Left ventricle myocardium inferior (tissue), 1 donor: ENCODE results near the gene CBX4. TPM values are rescaled to one million over a fixed set of nuclear protein-coding genes. Genes with fewer than 3 reads are reported as not detected.

Source experiments
- DNase-seq: peaks from one replicate; pipeline ENCODE4 v3.0.0-alpha.2; 2020
- H3K27ac ChIP-seq: fragments of 200-600 bp; replicated peaks from 2 replicates; pipeline ENCODE4 v1.8.0; 2021
- H3K27me3 ChIP-seq: fragments of 200-600 bp; 2 replicates; pipeline ENCODE4 v1.8.0; 2021; ENCODE audit warnings: low read depth
- H3K36me3 ChIP-seq: fragments of 200-600 bp; 2 replicates; pipeline ENCODE4 v1.8.0; 2021
- H3K4me1 ChIP-seq: fragments of 200-600 bp; 2 replicates; pipeline ENCODE4 v1.8.0; 2021
- H3K4me3 ChIP-seq: fragments of 200-600 bp; 2 replicates; pipeline ENCODE4 v1.8.0; 2021; ENCODE audit warnings: mild to moderate bottlenecking, moderate library complexity
- H3K9me3 ChIP-seq: fragments of 200-600 bp; replicated peaks from 2 replicates; pipeline ENCODE4 v1.8.0; 2021
- intact Hi-C: fragments of 100-400 bp; cut with micrococcal nuclease; formaldehyde crosslinking; loops from one replicate; pipeline ENCODE4 v1.11.0; 2022
- total RNA-seq: library from RNA; stranded (reverse); fragmentation: NEBNext Ultra II Directional; extraction: Animal tissue kit (Norgen Biotek cat#: 25700); gene quantifications from one replicate; pipeline ENCODE4 v1.2.1, GENCODE V29; 2021
- TF ChIP-seq, protein P1 (sequence below): fragments of 200-600 bp; IDR thresholded peaks from 2 replicates; pipeline ENCODE4 v1.8.0; 2021; ENCODE audit warnings: antibody characterized with exemption, mild to moderate bottlenecking, borderline replicate concordance
- donor health status: DM: no; HTN: yes; CAD: no; lungs with severe emphysema.

Gene CBX4
- total RNA-seq, 1 donor from 2014 or later, result 28.7 TPM

- DNase-seq, result no peak
- Histone ChIP-seq H3K36me3 (no peaks in the 10 kb centered on the region), H3K4me1 (peaks cover 30% of the 10 kb centered on the region), H3K27ac (no peak overlapping the region), H3K4me3 (no peak overlapping the region), H3K9me3 (no peaks in the 10 kb centered on the region), H3K27me3 (peaks cover 8% of the 10 kb centered on the region)
- intact Hi-C loops, result no loop called here
- TF ChIP-seq, protein P1, sequence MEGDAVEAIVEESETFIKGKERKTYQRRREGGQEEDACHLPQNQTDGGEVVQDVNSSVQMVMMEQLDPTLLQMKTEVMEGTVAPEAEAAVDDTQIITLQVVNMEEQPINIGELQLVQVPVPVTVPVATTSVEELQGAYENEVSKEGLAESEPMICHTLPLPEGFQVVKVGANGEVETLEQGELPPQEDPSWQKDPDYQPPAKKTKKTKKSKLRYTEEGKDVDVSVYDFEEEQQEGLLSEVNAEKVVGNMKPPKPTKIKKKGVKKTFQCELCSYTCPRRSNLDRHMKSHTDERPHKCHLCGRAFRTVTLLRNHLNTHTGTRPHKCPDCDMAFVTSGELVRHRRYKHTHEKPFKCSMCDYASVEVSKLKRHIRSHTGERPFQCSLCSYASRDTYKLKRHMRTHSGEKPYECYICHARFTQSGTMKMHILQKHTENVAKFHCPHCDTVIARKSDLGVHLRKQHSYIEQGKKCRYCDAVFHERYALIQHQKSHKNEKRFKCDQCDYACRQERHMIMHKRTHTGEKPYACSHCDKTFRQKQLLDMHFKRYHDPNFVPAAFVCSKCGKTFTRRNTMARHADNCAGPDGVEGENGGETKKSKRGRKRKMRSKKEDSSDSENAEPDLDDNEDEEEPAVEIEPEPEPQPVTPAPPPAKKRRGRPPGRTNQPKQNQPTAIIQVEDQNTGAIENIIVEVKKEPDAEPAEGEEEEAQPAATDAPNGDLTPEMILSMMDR, result no peak
Measured at GRCh38 chr17:79826204-79826680, 13.0 kb downstream of the CBX4 start.

DNA sequence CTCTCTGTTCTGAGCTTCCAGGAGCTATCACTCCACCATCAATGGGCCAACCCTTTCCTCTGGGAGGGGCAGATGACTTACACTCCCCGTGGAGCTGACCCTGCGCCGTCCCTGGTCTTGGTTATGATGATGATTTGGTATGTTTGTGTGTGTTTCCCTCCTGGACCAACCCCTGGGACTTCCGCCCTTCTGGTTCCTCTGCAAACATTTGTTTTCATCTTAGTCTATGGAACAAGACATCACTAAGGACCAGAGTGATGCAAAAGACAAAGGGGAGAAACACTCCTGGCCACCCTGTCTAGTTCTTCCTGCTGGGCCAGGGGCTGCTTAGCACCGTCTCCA, 13.7 kb downstream of the CBX4 start:
- TF ChIP-seq, protein P1, result no peak
- no peak overlapping the region for H3K4me3 ChIP-seq
- intact Hi-C loops, result no loop called here
- no peaks in the 10 kb centered on the region for H3K9me3 ChIP-seq
- no peak for DNase-seq
- peaks cover 30% of the 10 kb centered on the region for H3K4me1 ChIP-seq
- H3K27me3 ChIP-seq, result peaks cover 8% of the 10 kb centered on the region
- H3K27ac ChIP-seq, result no peak overlapping the region
- H3K36me3 ChIP-seq, result no peaks in the 10 kb centered on the region

DNA sequence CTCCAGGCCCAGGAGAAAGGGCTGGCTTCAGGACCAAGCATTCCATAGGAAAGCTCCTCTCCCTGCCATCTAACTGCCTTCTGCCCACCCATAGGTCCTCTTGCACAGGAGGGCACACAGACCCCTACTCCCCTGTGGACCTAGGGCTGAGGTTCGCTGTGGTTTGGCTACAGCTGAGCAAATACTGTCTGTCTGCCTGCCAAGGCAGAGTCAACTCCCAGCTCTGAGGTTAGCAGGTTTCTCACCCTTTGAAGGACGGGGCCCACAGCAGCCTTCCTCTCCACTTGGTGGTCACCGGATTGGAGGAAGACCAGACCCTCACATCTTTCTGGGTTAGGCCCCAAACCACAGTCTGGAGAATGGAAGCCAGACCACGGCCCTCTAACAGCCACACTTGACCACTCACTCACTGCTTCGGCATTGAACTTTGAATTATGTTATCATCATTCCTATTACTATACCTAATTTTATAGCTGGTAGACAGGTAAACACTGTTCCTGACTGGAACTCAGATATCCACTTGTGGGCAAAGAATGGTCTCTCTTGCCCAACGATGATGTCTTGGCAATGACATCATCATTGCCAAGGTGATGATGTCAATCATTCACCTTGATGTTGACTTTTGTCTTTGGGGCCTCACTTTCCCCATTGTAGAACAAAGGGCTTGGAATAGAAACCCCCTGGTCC, 14.2 kb downstream of the CBX4 start:
- Histone ChIP-seq H3K4me1 (peaks cover 33% of the 10 kb centered on the region), H3K4me3 (no peak overlapping the region), H3K36me3 (no peaks in the 10 kb centered on the region), H3K27me3 (peaks cover 8% of the 10 kb centered on the region), H3K9me3 (no peaks in the 10 kb centered on the region), H3K27ac (no peak overlapping the region)
- intact Hi-C loops, result no loop called here
- no peak for DNase-seq
- TF ChIP-seq, protein P1, result no peak

DNA sequence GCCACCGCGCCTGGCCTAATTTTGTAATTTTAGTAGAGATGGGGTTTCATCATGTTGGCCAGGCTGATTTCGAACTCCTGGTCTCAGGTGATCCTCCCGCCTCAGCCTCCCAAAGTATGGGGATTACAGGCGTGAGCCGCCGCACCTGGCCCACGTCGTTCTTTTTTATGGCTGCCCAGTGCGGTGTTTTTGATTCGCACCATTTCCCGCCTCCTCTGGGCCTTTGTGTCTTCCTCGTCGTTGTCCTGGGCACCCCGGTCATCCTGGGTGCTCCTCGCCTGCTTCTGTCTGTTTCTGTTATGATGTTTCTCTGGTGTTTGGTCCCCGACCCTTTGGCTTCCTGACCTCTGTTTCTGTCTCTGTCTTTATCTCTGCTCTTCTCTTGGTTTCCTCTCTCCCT, 15.0 kb downstream of the CBX4 start:
- DNase-seq, result no peak
- Histone ChIP-seq H3K36me3 (no peaks in the 10 kb centered on the region), H3K27ac (no peak overlapping the region), H3K9me3 (no peaks in the 10 kb centered on the region), H3K4me3 (no peak overlapping the region), H3K4me1 (peaks cover 32% of the 10 kb centered on the region), H3K27me3 (peaks cover 8% of the 10 kb centered on the region)
- intact Hi-C loops, result no loop called here
- TF ChIP-seq, protein P1, result no peak

DNA sequence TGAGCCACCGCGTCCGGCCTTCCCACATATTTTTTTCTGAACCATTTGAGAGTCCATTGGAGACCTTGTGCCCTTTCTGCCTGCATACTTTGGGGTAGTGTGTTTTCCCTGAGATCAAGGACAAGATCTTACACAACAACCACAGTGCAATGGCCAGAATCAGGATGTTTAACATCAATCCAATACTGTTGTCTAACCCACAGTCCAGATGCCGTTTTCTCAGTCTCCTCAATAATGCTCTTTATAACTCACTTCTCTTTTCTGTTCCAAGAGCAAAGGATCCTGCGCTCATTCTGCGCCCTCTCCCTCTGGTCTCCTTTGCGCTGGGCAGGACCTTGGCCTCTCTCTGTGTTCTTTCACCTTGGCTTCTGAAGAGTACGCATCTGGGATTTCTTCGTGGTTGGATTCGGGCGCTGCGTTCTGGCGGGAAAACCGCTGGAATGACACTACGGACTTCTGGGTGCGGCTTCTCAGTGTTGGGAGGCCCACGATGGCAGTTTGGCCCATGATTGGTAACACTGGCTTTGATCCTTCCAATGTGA, 16.6 kb downstream of the CBX4 start:
- Histone ChIP-seq H3K9me3 (no peaks in the 10 kb centered on the region), H3K27ac (no peak overlapping the region)
- no peak for DNase-seq

More for the DNA sequence above, 16.6 kb downstream of the CBX4 start:
- peaks cover 21% of the 10 kb centered on the region for H3K27me3 ChIP-seq
- intact Hi-C loops, result no loop called here
- peaks cover 34% of the 10 kb centered on the region for H3K4me1 ChIP-seq
- no peak overlapping the region for H3K4me3 ChIP-seq
- TF ChIP-seq, protein P1, result no peak
- H3K36me3 ChIP-seq, result no peaks in the 10 kb centered on the region
